Fibroblast of lung (primary cell): ENCODE data around the gene TMEM208.

ENCODE experiments used
- EZH2 ChIP-seq: IDR thresholded peaks from 2 replicates; pipeline ENCODE4 v1.5.1; 2012; ENCODE audit warnings: low read length, control low read depth, mild to moderate bottlenecking; ENCODE audit errors: missing control alignments
- TF ChIP-seq, protein P1 (sequence below), 2 donors: IDR thresholded peaks in 1 of 2; conservative IDR thresholded peaks in 1 of 2; 1 replicate in 1 of 2; 2 replicates in 1 of 2; pipeline ENCODE4 v1.5.1; 2011 to 2012; ENCODE audit warnings: low read length in 2 of 2, control low read depth in 1 of 2, inconsistent platforms in 1 of 2, low read depth in 1 of 2, mild to moderate bottlenecking in 1 of 2

DNA sequence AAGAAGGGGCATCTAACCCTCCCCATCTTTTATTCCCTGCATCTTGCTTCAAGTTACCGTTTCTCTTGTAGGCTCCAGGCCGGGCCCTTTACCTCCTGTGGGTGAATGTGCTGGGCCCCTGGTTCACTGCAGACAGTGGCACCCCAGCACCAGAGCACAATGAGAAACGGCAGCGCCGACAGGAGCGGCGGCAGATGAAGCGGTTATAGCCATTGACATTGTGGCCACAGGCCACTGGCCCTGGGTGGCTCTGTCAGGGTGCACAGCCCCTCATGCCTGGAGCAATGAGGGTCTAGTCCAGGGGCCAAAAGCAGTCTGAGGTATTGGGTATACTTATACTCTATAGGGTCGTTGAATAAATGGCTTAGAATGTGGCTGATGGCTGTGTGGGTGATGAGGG, 2.0 kb downstream of the TMEM208 start:
- TF ChIP-seq, protein P1, sequence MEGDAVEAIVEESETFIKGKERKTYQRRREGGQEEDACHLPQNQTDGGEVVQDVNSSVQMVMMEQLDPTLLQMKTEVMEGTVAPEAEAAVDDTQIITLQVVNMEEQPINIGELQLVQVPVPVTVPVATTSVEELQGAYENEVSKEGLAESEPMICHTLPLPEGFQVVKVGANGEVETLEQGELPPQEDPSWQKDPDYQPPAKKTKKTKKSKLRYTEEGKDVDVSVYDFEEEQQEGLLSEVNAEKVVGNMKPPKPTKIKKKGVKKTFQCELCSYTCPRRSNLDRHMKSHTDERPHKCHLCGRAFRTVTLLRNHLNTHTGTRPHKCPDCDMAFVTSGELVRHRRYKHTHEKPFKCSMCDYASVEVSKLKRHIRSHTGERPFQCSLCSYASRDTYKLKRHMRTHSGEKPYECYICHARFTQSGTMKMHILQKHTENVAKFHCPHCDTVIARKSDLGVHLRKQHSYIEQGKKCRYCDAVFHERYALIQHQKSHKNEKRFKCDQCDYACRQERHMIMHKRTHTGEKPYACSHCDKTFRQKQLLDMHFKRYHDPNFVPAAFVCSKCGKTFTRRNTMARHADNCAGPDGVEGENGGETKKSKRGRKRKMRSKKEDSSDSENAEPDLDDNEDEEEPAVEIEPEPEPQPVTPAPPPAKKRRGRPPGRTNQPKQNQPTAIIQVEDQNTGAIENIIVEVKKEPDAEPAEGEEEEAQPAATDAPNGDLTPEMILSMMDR (conservative IDR thresholded peaks at IDR 0.05 in 1 of 2, IDR thresholded peaks at IDR 0.05 in 1 of 2; ENCODE audit: low read depth in 1 of 2, low read length in 2 of 2), result no peak
- TF ChIP-seq EZH2, result no peak
